Measurements from ENCODE around the gene TADA2A.

GRCh38 chr17:37503148-37503547 is 96.5 kb downstream of the TADA2A start:
- no peak for TF ChIP-seq CTCF (IDR thresholded peaks at IDR 0.05)
- TF ChIP-seq POLR2A (IDR thresholded peaks at IDR 0.05), result no peak
